ENCODE results near the gene WDR93.

Gene WDR93

GRCh38 chr15:89693696-89694095 lies 3.1 kb downstream of the WDR93 start:
- ChIA-PET POLR2A (ENCODE audit: low non-redundant PET) (no interaction called here), CTCF (no interaction called here)

DNA sequence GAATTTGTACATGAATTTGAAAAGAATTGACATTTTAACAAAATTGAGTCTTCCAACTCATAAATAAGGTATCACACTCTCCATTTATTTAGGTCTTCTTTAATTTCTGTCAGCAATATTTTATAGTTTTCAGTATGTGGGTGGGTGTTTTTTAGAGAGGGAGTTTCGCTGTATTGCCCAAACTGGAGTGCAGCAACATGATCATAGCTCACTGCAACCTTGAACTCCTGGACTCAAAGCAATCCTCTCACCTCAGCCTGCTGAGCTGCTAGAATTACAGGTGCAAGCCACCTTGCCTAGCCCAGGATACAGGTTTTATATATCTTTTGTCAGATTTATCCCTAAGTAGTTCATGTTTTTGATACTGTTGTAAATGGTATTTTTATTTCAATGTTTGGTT lies 4.6 kb downstream of the WDR93 start:
- DNase-seq (ENCODE audit: low spot score) = no peak
- no peak overlapping the region for H3K27ac ChIP-seq
- ChIA-PET CTCF (interaction anchor here (0.6 kb wide), 1 partner anchor 253 kb away, joined by 4 read pairs; no protein-coding TSS in a partner anchor), POLR2A (ENCODE audit: low non-redundant PET) (no interaction called here)
- TF ChIP-seq, protein P1, sequence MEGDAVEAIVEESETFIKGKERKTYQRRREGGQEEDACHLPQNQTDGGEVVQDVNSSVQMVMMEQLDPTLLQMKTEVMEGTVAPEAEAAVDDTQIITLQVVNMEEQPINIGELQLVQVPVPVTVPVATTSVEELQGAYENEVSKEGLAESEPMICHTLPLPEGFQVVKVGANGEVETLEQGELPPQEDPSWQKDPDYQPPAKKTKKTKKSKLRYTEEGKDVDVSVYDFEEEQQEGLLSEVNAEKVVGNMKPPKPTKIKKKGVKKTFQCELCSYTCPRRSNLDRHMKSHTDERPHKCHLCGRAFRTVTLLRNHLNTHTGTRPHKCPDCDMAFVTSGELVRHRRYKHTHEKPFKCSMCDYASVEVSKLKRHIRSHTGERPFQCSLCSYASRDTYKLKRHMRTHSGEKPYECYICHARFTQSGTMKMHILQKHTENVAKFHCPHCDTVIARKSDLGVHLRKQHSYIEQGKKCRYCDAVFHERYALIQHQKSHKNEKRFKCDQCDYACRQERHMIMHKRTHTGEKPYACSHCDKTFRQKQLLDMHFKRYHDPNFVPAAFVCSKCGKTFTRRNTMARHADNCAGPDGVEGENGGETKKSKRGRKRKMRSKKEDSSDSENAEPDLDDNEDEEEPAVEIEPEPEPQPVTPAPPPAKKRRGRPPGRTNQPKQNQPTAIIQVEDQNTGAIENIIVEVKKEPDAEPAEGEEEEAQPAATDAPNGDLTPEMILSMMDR (conservative IDR thresholded peaks at IDR 0.05; ENCODE audit: low read depth) = no peak

More at GRCh38 chr15:89693696-89694095, 3.1 kb downstream of the WDR93 start:
- TF ChIP-seq, protein P1 (conservative IDR thresholded peaks at IDR 0.05; ENCODE audit: low read depth) = no peak
- no peak for DNase-seq (ENCODE audit: low spot score)
- no peak overlapping the region for H3K27ac ChIP-seq

GRCh38 chr15:89704411-89704810 lies 13.8 kb downstream of the WDR93 start:
- TF ChIP-seq, protein P1 (conservative IDR thresholded peaks at IDR 0.05; ENCODE audit: low read depth) = no peak
- ChIA-PET CTCF (no interaction called here), POLR2A (ENCODE audit: low non-redundant PET) (no interaction called here)
- H3K27ac ChIP-seq = no peak overlapping the region
- no peak for DNase-seq (ENCODE audit: low spot score)

GRCh38 chr15:89707577-89707976 lies 17.0 kb downstream of the WDR93 start:
- no peak for DNase-seq (ENCODE audit: low spot score)
- H3K27ac ChIP-seq = no peak overlapping the region
- POLR2A ChIA-PET (ENCODE audit: low non-redundant PET) = no interaction called here
- TF ChIP-seq, protein P1 (conservative IDR thresholded peaks at IDR 0.05; ENCODE audit: low read depth) = no peak
- CTCF ChIA-PET = no interaction called here

GRCh38 chr15:89714775-89715174 lies 24.2 kb downstream of the WDR93 start:
- POLR2A ChIA-PET (ENCODE audit: low non-redundant PET) = no interaction called here
- CTCF ChIA-PET = no interaction called here

GRCh38 chr15:89723031-89723430 lies 32.4 kb downstream of the WDR93 start:
- no peak overlapping the region for H3K27ac ChIP-seq
- TF ChIP-seq, protein P1 (conservative IDR thresholded peaks at IDR 0.05; ENCODE audit: low read depth) = no peak
- no peak for DNase-seq (ENCODE audit: low spot score)
- POLR2A ChIA-PET (ENCODE audit: low non-redundant PET) = no interaction called here
- CTCF ChIA-PET = no interaction called here

More at GRCh38 chr15:89714775-89715174, 24.2 kb downstream of the WDR93 start:
- TF ChIP-seq, protein P1 (conservative IDR thresholded peaks at IDR 0.05; ENCODE audit: low read depth) = no peak
- no peak overlapping the region for H3K27ac ChIP-seq
- DNase-seq (ENCODE audit: low spot score) = no peak

GRCh38 chr15:89724621-89725020 lies 34.0 kb downstream of the WDR93 start:
- no peak for DNase-seq (ENCODE audit: low spot score)
- TF ChIP-seq, protein P1 (conservative IDR thresholded peaks at IDR 0.05; ENCODE audit: low read depth) = no peak
- CTCF ChIA-PET = interaction anchor here (0.6 to 1.0 kb wide), 2 partner anchors 14 to 162 kb away, joined by 3 read pairs; no protein-coding TSS in a partner anchor
- POLR2A ChIA-PET (ENCODE audit: low non-redundant PET) = no interaction called here
- no peak overlapping the region for H3K27ac ChIP-seq
